ENCODE results near the gene KBTBD8.

KBTBD8 gene

DNA sequence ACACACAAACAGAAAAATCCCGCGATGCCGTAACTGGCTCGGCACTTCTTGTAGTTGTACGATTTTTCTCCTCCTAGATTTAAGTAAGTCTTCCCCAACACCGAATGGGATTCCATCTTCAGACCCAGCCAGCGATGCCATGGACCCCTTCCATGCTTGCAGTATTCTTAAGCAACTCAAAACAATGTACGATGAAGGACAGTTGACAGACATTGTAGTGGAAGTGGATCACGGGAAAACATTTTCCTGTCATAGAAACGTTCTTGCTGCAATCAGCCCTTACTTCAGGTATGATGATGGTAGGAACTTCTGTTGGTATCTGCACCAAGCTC, 763 bp downstream of the KBTBD8 start:
- no peak for DNase-seq (ENCODE audit: low spot score)

DNA sequence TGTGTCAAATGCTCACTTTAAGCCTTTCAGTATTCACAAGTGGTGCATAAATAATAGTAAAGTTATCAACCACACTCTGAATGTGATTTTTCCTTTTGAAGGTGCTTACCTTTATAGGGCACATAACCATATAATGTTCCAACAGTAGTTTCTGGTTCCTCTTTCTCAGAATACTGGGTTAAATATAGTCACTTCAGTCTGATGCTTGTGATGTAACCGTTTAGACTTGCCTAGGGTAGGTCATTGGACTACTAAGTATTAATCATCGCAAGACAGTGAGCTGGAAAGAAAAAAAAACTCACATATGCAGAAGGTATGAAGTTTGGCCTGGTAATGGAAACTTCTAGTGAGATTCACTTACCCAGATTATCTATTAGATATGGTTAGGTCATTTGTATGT, 1.9 kb downstream of the KBTBD8 start:
- DNase-seq (ENCODE audit: low spot score): no peak

DNA sequence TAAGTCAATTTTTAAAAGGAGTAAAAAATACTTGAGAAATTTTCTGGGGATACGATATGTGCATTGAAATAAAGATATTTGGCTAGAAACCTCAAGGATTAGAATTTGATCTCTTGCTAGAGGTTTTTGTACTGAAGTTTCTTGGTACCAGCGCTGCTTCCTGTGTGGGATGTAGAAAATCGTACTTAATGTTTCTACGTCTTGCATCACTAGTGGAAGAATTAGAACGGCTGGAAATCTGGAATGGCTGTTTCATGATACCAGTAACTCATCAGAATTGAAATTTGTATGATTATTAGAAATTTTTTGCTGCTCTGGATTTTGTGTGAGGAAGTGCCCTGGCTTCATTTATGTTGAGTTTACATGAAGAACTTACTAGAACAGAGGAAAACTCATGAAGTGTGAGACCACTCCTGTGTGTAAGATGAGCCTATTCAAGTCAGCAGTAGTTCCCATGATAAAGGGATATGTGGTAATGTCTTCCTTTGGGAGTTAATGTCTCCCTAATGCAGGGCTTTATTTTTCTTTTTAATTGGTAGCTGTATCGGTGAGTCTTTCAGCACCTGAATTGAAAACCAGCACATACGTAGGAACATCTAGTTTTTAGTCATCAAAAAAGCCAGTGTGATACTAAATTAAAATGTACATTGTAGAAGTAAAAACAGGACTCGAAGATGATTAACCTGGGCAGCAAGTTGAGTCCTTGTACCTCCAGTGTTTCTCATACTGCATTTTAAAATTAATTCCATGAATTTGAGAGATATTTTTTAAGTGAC, 3.2 kb downstream of the KBTBD8 start:
- no peak for DNase-seq (ENCODE audit: low spot score)

DNA sequence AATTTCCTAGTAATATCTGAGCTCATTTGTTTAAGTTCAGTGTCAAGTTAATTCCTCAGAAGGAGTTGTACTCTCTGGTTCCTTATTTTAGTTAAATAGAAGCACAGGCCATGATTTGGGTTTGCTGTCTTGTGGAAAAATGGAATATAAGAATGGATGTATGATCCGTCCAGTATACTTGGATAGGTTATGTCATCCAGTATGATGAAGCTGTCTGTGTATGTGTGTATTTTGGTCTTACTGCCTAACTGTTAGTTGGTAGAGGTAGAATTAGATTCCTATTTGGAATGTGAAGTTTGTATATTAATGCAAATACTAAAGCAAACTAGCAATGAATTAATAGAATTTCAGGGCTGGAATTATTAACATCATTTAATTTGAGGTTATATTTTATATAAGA, 7.9 kb downstream of the KBTBD8 start:
- no peak for DNase-seq (ENCODE audit: low spot score)

DNA sequence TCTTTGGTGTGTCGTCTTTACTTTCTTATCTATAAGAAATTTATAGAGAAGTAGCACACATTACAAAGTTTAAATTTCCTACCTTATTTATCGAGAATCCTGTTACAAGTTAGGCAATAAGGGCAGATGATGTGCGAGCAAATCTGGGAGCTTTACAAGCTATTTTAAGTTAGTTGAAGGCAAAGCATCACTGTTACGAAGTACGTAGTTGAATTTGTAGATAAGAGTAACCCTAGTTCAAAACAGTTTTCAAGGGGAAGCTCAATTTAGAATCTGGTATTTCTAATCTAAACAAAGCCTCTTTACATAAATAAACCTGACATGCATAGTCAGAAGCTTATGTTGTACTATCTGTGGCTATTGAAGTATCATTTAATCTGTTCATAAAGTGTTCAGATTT, 8.4 kb downstream of the KBTBD8 start:
- no peak for DNase-seq (ENCODE audit: low spot score)

DNA sequence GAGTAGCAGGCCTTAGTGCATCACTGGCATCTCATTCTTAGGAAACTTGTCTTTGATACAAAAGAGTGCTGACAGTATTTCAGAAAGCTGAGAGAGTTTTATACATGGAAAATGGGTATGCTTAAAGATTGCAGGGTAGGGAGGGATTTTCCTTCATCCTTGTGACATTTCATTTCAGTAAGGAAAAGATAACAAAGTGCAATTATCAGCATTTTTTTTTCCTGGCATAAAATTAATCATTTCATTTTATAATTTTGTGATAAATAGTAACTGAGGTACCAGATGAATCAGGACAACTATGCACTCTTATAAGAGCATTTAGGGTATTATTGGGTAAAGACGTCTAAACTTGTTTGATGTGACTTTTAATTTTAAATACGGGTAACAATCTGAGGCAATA, 10.3 kb downstream of the KBTBD8 start:
- no peak for DNase-seq (ENCODE audit: low spot score)

DNA sequence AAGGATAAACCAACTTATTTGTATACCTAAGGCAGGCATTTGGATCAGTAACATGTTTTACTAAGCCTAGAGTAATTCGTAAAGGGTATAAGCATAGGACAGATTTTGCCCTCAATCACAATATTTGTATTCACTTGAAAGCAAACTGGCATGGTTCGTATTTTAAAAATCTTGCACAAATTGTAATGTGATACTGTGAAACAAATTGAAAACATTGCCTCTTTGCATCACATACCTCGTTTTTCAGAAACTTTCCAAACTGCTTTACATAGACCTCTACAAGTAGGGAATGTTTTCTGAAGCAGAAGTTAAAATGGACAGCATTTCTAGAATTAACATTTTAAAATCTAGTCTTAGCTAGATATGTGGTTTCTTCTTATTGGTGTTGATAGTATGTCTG, 11.6 kb downstream of the KBTBD8 start:
- no peak for DNase-seq (ENCODE audit: low spot score)

DNA sequence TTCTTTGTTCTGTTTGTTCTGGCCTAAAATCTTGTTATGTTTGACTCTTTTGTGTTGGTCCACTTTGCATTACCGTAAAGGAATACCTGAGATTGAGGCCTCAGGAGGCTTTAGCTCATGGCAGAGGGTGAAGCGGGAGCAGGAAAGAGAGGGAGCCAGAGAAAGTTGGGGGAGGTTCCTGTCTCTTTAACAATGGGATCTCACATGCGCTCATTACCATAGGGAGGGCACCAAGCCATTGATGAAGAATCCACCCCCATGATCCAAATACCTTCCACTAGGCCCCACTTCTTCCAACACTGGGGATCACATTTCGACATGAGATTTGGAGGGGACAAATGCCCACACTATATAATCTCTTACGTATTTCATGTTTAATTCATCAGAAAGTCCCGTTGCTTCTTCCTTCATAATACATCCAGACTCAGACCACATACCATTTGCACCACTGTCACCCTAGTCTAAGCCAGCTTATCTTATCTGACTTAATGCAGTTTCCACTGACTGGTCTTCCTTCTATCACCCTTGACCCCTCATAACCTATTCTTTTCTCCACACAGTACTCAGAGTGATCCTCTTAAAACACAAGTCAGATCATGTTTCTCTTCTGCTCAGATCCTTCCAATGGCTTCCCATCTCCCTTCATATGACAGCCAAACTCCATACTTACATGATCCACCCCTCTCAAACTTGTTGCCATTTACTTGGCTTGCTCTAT, 13.5 kb downstream of the KBTBD8 start:
- DNase-seq (ENCODE audit: low spot score): no peak

DNA sequence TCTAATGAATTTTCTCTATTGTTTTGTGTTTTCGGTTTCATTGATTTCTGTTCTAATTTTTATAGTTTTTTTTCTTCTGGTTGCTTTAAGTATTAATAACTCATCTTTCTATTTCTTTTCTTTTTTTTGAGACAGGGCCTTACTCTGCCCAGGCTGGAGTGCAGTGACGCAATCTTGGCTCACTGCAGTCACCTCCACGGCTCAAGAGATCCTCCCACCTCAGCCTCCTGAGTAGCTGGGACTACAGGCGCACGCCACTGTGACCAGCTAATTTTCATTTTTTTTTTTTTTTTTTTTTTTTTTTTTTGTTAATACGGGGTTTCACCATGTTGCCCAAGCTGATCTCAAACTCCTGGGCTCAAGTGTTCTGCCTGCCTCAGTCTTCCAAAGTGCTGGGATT, 14.5 kb downstream of the KBTBD8 start:
- no peak for DNase-seq (ENCODE audit: low spot score)

DNA sequence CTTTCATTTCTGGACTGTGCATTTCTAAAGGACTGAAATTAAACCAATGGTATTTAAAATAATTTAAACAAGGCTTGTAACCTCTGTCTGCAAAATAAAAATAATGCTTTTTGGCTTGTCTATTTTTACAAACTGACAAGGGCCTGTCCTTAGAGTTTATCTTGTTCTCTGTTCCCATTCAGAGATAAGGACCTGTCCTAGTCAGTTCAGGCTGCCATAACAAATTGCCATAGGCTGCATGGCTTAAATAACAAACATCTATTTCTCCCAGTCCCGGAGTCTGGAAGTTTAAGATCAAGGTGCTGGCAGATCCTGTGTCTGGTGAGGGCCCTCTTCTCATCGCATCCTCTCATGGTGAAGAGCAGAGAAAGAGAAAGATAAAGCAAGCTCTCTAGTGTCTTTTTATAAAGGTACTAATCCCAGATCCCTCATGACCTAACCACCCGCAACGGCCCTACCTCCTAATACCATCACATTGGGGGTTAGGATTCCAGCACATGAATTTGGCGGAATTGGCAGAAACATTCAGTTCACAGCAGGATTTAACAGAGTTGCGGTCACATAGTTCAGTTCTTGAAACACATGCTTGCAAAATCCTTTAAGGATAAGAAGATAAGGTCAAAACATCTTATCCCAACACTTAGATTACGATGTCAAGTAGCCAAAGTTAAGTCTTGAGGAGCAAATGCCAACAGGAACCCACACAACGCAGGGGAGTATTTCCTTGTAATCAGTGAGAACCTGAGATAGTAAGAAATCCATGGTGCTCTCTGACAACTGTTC, 17.8 kb downstream of the KBTBD8 start:
- no peak for DNase-seq (ENCODE audit: low spot score)

DNA sequence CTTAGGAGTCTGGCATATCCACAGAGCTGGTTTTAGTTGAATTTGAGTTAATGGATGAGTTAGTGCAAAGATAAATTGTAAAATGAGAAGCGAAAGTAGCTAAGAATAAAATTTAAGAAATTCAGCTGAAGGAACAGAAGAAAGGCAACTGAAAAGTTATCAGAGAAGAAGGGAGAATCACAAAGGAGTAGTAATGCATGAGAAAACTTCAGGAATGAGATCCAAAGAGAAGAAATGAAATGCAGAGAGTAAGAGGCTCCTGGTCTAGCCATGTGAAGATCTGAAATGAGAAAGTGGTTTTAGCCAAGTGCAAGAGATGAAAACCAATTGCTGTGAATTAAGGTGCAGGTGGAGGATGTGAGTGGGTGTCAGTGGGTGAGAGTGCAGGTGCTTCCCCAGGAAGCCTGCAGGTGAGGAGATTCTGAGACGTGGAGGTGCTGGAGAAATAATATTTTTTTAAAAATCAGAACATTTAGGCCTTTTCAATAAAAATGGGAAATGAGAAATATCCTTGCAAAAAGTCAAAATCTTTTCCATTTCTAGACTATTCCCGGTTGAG, 18.5 kb downstream of the KBTBD8 start:
- DNase-seq (ENCODE audit: low spot score): no peak

DNA sequence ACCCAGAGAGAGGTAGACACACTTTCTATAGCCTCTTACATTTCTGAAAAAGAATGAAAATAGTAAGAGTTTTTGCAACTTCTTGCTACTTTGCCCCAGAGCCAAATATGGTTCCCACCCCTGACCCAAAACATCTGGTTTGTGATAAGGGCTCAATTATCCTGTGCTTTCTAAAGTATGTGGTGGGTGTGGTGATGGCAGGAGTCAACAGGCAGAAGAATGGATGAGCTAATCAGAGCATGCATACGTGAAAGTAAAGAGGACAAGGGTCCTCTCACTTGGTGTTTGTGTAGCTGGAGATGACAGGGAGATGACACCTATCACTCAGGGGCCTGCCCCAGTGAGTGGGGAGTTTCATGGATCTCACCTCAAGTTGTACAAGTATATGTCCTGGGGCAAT, 19.1 kb downstream of the KBTBD8 start:
- no peak for DNase-seq (ENCODE audit: low spot score)

DNA sequence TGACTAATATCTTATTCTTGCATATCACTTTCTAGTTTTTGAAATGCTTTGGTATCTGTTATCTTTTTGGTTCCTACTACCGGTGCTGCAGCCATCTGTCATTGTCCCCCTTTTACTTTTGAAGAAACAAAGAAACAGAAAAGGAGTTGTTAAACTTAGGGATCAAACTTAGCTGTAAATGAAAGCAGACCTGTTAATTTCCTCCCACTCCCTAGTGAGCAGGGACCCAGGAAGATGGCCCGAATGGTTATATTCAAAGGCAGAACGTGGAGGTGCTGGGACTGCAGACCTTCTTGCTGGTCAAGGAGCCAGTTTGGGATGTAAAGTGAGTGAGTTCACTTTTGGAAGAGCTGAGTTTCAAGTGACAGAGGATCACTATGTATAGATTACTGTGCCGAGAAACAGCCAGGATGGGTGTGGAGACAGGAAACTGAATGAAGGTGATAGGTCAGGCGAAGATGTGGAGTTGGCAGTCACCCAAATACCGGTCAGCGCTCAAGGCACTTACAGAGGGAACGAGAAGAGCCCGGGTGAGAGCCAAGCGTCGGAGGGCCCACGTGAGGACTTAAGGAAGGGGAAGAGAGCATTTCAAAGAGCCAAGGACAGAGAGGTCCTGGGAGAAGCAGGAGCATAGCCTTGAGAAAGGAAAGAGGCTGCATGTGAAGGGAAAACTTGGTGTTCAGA, 20.1 kb downstream of the KBTBD8 start:
- DNase-seq (ENCODE audit: low spot score): no peak

DNA sequence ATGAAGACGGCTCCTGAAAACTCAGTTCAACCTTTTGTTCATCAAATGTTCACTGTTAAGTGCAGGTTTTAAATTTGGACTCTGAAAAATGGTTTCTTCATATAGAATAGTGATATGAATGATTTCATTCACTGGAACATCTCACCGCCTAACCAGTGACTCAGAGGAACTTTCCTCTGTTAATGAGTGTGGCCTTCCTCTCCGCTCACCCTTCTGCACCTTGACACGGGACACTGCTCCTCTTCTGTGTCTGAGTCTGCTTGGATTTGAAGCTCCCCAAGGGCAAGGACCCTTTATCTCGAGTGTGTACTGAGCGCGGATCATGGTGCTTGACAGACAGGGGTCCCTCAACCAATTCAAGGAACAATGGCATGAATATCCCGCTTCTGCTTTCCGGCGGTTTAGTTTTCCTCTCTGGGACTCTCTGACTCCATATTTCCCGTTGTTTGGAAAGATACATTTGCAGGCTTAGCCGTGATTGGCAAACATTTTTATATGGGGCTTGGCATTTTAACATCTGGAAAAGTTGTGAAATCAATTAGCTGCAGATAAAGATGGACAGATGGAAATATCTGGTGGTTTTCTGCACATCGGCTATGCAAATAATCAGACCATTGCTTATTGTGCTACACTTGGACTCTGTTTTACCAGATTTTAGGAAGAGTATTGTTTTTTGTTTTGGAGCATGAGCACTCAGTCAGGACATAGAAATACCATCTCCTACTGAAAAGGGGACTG, 20.9 kb downstream of the KBTBD8 start:
- no peak for DNase-seq (ENCODE audit: low spot score)

DNA sequence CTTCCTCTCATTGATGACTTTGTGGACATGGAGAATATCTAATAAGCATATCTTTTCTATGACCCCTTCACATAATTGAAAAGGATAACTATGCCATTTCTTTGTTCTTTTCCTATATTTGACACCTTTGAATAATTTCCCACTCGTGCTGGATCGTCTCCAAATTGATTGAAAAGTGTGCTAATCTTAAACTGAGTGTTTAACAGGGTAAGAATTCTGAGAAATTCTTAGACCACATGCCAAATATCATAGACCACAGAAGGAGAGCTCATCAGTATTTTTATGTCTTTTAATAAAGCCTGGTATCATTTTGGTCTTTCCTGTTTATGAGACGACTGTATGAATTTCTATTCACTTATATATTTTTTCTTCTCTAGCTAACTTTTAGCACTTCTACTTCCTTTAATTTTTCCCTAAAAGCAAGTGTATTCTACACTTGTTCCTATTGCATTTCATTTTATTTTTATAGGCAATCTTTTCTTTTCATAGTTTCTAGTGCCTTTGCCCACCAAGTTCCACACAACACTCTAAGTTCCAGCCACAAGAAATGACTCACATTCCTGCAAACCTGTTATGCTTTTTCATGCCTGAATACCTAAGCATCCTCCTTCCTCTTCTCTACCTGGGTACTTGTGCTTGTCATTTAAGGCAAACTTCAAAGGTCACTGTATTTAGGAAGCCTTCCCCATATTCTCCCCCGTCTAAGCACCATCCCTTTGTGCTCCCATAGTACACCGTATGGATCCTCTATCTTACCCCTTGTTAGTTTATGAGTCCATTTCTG, 30.1 kb downstream of the KBTBD8 start:
- DNase-seq (ENCODE audit: low spot score): no peak

DNA sequence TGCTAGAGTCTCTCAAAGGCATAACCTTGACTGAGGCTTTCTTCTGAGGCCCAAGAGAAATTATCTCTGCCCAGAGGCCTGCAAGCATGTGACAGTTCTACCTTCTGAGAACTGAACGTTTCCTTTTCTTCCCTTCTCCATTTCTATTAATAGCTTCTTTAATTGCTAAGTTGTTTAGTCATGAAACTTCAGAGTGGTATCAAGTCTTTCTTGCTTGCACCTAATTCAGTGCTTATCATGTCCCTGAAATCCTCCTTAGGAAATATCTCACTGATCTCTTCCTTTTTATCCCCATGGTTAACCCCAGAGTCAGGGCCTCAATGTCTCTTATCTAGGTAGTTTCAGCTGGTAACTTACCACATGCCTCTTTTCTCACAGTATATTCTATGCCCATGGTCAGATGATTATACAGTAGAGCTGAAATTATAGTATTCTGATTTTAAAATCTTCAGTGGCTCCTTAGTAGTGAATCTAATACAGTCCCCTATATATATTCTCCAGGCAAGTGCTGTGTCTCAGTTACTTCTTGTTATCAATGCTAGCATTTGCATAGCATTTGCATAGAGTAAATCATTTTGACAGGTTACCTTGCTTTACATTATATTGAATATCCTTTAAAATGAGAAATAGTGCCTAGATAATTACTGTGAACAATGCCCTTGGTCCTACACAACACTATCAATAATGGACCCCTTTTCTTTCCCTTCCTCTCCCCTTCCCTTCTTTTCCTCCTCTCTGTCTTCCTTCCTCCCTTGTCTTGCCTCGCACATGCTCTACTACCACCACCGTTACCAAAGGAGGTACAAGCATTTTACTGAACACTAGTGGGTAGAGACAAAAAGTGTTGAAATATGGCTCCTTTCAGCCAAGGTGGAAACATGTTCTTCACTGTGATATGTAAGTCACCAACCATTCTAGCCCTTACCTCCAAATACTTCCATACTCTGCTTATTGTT, 33.0 kb downstream of the KBTBD8 start:
- DNase-seq (ENCODE audit: low spot score): no peak

DNA sequence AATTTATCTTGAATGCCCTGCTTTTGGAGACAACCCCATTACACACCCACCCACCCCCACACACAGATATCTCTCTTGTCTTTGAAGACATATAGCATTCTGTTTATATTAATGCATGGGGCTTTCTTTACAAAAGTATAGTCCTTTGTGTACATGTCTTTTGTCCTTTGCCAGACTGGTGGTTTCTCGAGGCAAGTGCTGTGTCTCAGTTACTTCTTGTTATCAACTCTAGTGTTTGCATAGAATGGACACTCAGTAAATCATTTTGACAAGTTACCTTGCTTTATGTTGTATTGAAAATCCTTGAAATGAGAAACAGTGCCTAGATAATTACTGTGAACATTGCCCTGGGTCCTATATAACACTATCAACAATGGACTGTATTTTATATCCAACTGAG, 33.9 kb downstream of the KBTBD8 start:
- DNase-seq (ENCODE audit: low spot score): no peak

DNA sequence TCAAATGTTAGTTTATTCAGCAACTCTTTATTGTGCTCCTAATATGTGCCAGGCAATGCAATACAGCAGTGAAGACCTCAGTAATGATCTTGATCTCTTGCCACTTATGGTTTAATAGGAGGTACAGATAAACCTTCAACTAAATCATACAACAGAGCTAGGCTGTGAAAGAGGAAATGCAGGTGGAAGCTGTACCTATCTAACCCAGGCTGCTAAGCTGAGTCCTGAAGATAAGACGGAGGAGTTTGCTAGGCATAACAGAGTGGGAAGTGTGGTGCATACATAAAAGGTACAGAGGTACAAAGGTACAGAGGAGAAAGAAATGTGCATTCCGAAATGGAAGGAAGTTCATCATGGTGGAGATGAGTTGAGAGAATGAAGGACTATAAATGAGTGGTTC, 35.0 kb downstream of the KBTBD8 start:
- no peak for DNase-seq (ENCODE audit: low spot score)

DNA sequence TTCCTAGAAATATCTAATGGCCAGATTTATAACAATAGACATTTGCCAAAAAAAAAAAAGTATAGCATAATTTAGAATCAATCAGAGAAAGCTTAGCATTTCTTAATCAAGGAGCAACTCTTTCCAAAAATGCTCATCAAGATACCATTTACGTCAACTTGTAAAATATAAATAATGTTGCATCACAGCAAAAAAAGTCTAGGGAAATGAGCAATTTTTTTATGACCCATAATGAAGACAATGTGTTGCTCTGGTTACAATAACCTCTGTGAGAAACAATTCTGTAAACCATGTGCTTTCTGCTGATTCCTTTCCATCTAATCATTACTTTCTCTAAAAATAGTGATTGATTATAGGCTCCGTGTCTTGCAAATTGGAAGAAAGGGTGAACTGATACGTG, 36.3 kb downstream of the KBTBD8 start:
- no peak for DNase-seq (ENCODE audit: low spot score)

DNA sequence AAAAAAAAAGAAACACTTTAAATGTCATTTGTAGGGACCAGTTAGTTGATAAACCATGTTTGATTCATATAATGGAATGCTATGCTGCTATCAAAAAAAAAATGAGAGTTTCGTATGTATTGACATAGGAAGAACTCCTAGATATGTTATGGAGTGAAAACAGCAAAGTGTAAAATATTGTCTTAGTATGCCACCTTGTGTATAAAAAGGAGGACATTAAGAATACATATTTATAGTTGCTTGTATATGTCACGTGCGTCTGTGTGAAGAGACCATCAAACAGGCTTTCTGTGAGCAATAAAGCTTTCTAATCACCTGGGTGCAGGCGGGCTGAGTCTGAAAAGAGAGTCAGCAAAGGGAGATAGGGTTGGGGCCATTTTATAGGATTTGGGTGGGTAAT, 39.5 kb downstream of the KBTBD8 start:
- no peak for DNase-seq (ENCODE audit: low spot score)

Measured in ecto neural progenitor cell (in vitro differentiated cells).